Measurements from ENCODE around the gene SYNGR2. TPM values are rescaled to one million over a fixed set of nuclear protein-coding genes. Genes with fewer than 3 reads are reported as not detected.
A peak's percentile ranks its signal among the peaks of the same experiment; 100 is the strongest.

SYNGR2 gene
- total and polyA plus RNA-seq, 2 experiments from 2014 or later = 107 to 269 TPM

DNA sequence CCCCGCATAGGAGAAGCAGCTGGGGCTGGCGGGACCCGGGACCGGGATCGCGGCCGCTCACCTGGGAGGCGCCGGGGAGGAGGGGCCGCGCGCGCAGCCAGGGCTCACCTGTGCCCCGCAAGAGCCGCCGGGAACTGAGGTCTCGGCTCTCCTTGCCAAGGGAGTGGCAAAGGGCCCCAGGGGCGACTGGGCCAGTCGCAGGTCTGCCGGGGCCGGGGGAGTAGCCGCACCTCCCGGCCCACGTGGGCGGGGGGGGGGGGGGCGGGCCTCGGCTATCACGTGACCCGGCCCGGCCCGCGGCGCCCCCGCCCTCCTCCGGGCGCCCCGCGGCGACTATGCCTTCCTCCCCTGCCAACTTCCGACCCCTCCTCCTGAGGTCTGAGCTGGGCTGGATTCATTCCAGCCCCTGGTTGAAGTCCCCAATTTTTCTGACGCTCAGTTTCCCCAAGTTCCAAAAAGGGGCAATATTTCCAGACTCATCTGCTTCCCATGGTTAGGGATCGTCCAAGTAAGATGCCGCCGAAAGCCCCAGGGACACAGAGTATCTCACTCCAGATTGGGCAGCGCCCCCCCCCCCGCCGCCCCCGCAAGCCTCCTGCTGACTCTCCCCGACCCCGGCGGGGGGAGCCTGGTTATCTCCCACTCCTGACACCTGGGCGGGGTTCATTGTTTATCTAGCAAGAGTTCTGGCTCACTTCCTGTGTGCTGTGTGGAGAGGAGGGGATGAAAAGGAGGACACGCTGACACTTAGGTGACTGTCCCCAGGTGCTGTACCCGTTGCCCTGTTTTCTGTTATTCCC, 39.6 kb upstream of the SYNGR2 start, which contains the start of gene TMC6:
TSS of gene TMC6 (minus strand) at position 205 of the 800 bp plus-strand sequence. CDS start 1,923 bp downstream, outside the sequence.
- peak in 1 of 2 donors; percentile 68 for DNase-seq (ENCODE audit: low read depth in 1 of 2, low spot score in 1 of 2)
- Histone ChIP-seq H3K36me3 (peaks cover 4% of the 10 kb centered on the region), H3K27ac (peak within 1 kb of the TSS; percentile 88), H3K4me1 (ENCODE audit: low read depth) (peaks cover 19% of the 10 kb centered on the region), H3K9me3 (ENCODE audit: low read depth) (no peaks in the 10 kb centered on the region), H3K4me3 (peak within 1 kb of the TSS; percentile 78), H3K27me3 (no peaks in the 10 kb centered on the region)
- TF ChIP-seq, protein P1, sequence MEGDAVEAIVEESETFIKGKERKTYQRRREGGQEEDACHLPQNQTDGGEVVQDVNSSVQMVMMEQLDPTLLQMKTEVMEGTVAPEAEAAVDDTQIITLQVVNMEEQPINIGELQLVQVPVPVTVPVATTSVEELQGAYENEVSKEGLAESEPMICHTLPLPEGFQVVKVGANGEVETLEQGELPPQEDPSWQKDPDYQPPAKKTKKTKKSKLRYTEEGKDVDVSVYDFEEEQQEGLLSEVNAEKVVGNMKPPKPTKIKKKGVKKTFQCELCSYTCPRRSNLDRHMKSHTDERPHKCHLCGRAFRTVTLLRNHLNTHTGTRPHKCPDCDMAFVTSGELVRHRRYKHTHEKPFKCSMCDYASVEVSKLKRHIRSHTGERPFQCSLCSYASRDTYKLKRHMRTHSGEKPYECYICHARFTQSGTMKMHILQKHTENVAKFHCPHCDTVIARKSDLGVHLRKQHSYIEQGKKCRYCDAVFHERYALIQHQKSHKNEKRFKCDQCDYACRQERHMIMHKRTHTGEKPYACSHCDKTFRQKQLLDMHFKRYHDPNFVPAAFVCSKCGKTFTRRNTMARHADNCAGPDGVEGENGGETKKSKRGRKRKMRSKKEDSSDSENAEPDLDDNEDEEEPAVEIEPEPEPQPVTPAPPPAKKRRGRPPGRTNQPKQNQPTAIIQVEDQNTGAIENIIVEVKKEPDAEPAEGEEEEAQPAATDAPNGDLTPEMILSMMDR (IDR thresholded peaks at IDR 0.05; ENCODE audit: low read depth, low read length) = no peak

DNA sequence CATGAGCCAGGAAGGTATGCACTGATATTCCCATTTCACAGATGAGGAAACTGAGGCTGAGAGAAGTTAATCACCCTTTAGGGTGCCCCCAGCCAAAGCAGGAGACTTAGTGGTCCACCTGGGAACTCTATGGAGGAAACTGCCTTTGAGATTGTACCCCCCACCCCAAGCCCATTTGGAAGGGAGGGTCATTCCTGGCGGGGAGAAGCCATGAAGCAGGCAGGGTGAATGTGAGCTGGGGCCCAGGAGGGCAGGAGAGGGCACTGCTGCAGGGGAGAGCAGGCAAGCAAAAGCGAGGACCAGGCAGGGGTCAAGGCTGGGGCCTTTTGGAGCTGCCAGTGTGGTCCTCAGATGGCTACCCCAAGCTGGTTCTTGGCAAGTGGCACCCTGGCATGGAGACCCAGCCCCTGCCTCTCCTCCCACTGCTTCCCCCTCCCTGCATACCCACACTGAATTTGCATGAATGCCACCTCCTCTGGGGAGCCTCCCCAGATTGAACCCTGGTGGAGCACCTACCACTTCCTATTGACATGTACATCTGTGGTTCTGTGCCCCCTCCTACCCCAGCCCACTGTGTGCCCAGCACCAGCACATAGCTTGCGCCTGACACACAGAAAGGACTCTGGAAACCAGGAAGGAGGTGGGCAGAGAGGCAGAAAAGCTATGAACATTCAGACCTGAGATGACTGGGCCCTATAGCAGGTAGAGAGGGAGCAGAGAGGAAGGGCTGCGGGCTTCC, 38.9 kb upstream of the SYNGR2 start:
- TF ChIP-seq, protein P1 (IDR thresholded peaks at IDR 0.05; ENCODE audit: low read depth, low read length) = no peak
- no peak for DNase-seq (ENCODE audit: low read depth in 1 of 2, low spot score in 1 of 2)
- H3K27ac ChIP-seq = no peak overlapping the region
- H3K4me3 ChIP-seq = no peak overlapping the region
- H3K36me3 ChIP-seq = no peaks in the 10 kb centered on the region
- H3K9me3 ChIP-seq (ENCODE audit: low read depth) = no peaks in the 10 kb centered on the region
- H3K4me1 ChIP-seq (ENCODE audit: low read depth) = peaks cover 19% of the 10 kb centered on the region
- H3K27me3 ChIP-seq = no peaks in the 10 kb centered on the region

DNA sequence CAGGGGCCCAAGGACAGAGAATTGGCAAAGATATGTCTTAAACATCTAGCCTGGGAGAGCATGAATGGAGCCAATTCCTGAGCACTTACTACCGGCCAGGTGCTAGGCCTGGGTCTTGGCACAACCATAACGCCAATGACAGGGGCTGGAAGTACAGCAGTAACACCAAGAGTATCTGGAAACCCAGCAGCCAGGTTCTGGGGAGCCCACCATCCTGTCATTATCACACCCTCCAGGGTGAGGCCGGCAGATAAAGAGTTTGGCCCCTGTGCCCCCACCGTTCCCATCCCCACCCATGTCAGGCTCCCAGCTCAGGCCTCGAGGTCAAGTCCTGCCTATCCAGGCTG, 38.3 kb upstream of the SYNGR2 start:
- Histone ChIP-seq H3K27ac (no peak overlapping the region), H3K4me3 (no peak overlapping the region), H3K4me1 (ENCODE audit: low read depth) (peaks cover 19% of the 10 kb centered on the region), H3K36me3 (no peaks in the 10 kb centered on the region), H3K27me3 (no peaks in the 10 kb centered on the region), H3K9me3 (ENCODE audit: low read depth) (no peaks in the 10 kb centered on the region)
- TF ChIP-seq, protein P1 (IDR thresholded peaks at IDR 0.05; ENCODE audit: low read depth, low read length) = no peak
- no peak for DNase-seq (ENCODE audit: low read depth in 1 of 2, low spot score in 1 of 2)

DNA sequence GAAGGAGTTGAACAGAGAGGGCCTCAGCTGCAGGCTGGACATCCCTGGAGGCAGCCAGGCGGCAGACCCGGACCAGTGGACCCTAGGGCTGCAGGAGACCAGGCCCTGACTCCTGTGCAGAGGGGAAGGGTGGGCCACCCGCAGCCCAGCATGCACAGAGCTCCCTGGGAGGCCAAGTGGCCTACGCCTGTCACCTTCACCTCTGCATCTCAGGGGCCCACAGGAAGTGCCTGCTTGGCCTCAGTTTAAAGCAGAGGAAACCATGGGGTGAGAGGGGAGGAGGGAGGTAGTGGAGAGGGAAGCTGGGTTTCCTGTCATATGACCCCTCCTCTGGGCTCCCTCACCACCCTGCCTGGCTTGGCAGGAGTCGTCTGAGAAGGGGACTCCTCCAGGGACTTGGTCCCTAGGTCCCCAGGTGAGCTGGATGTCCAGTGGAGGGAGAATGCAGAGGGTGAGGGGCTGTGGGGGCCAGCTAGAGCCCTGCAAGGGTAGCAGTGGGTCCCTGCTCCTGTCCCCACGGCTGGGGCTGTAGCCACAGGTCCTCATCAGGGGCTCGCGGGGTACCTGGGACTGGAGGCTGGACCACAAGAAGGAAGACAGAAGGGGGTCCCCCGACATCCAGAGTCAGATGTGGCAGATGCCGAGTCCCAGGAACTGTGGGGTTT, 37.8 kb upstream of the SYNGR2 start, which contains the start of gene TMC8:
TSS of gene TMC8 (plus strand) at position 335 of the 665 bp plus-strand sequence. CDS start 818 bp downstream, outside the sequence.
- no peak for DNase-seq (ENCODE audit: low read depth in 1 of 2, low spot score in 1 of 2)
- Histone ChIP-seq H3K9me3 (ENCODE audit: low read depth) (no peaks in the 10 kb centered on the region), H3K27me3 (no peaks in the 10 kb centered on the region), H3K27ac (no peak within 1 kb of the TSS), H3K4me1 (ENCODE audit: low read depth) (peaks cover 18% of the 10 kb centered on the region), H3K36me3 (no peaks in the 10 kb centered on the region), H3K4me3 (no peak within 1 kb of the TSS)
- TF ChIP-seq, protein P1 (IDR thresholded peaks at IDR 0.05; ENCODE audit: low read depth, low read length) = no peak

All from cardiac muscle cell (in vitro differentiated cells and primary cell).